Endothelial cell of umbilical vein (primary cell): ENCODE results near the gene HTT.

ENCODE experiments used
- CTCF ChIP-seq, 2 donors: IDR thresholded peaks; 1 replicate in 1 of 2; 2 replicates in 1 of 2; pipeline ENCODE4 v1.5.1; 2011; ENCODE audit warnings: low read length in 2 of 2, mild to moderate bottlenecking in 2 of 2, moderate library complexity in 2 of 2, control low read depth in 1 of 2, inconsistent platforms in 1 of 2, low read depth in 1 of 2; ENCODE audit not compliant: insufficient read depth in 1 of 2; ENCODE audit errors: extremely low read depth in 1 of 2
- MYC ChIP-seq: IDR thresholded peaks from one replicate; pipeline ENCODE4 v1.6.1; 2011; ENCODE audit warnings: mild to moderate bottlenecking, low read depth, low read length
- POLR2A ChIP-seq: IDR thresholded peaks from 2 replicates; pipeline ENCODE4 v1.6.1; 2012; ENCODE audit warnings: low read depth, mild to moderate bottlenecking, control low read depth, low read length
- POLR2AphosphoS5 ChIP-seq: IDR thresholded peaks from 2 replicates; pipeline ENCODE4 v1.6.1; 2012; ENCODE audit warnings: low read depth, mild to moderate bottlenecking, control low read depth, low read length, moderate library complexity; ENCODE audit not compliant: insufficient read depth

DNA sequence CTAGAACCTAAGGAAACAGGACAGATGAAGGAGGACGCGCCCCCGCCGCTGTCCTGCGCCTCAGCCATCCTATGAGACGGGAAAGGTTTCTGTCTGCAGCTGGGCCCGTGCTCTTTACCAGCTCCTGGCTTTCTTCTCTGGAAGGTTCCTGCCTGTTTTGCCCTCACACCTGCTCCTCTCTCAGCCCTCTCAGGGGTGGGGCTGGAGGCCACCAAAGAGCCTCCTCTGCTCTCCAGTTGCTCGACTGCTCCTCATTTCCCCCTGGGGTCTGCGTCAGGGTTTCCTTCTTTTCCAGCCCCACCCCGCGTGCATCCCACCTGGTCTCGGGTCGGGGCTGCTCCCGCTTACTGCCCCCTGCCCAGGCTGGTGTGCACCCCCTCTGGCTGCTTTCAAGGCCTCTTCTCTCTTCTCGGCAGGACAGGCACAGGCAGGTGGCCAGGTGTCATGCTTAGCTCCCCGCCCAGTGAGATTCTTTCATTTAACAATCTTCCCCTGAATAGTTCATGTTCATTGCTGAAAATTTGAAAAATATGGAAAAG, 4.8 kb upstream of the HTT start:
- TF ChIP-seq POLR2A (no peak), CTCF (IDR thresholded peaks at IDR 0.05; ENCODE audit: extremely low read depth in 1 of 2, insufficient read depth in 1 of 2, low read depth in 1 of 2, low read length in 2 of 2) (no peak), MYC (no peak), POLR2AphosphoS5 (no peak)
